T-helper 1 cell treated with Interleukin-12 subunit alpha and Interleukin-12 subunit beta and Interleukin-4 antibody, amounts not matched to agents 30 ng/mL and 1 ng/mL, for 36 hours (primary cell): ENCODE results near the gene IFITM2. TPM values are rescaled to one million over a fixed set of nuclear protein-coding genes. Genes with fewer than 3 reads are reported as not detected.
"Not testable (repeated sequence)": the region's sequence is repeated elsewhere in the genome, so short reads cannot be mapped to it uniquely, and the experiment has no call there.

ENCODE experiments used
- intact Hi-C: fragments of 100-400 bp; cut with micrococcal nuclease; formaldehyde crosslinking; loops from one replicate; pipeline ENCODE4 v1.15.1; 2024
- total RNA-seq: library from RNA; stranded (reverse); gene quantifications from 2 replicates; pipeline ENCODE4 v1.2.3, GENCODE V29; 2022

The IFITM2 gene
- total RNA-seq, 1 donor from 2014 or later: 1,339 TPM

DNA sequence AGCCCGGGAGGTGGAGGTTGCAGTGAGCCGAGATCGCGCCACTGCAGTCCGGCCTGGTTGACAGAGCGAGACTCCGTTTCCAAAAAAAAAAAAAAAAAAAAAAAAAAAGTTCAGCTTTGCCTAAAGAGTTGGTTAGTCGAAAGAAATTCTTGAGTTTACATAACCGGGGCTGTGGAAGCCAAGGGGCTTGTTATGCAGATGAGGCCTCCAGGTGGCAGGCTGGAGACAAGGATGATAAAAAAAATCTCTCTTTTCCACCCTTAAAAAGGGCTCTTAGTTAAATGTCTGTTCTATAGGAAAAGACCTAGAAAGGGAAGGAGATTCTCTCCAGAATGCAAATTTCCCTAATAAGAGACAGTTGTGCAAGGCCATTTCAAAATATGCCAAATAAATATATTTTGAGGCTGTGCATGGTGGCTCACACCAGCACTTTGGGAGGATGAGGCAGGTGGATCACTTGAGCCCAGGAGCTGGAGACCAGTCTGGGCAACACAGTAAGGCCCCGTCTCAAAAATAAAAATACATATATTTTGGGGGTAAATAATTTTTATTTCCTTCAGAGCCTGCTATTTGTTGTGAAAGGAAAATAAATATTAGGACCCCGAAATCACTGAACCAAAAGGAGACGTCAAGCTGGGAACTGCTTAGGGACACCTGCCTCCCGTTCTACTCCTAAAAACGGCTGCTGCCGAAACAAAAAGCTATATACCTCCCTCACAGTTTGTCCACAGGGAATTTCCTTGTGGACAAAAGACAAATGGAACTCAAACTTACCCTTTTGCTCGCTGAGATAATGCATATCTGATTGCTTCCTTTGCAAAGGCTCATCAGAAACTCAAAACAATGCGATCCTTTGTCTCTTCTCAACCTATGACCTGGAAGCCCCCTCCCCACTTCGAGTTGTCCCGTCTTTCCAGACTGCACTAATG is 2.4 kb upstream of the IFITM2 start:
- intact Hi-C loops: loop anchor here (1.0 to 2.0 kb wide), 3 partner anchors 57 to 102 kb away; no protein-coding TSS in a partner anchor

DNA sequence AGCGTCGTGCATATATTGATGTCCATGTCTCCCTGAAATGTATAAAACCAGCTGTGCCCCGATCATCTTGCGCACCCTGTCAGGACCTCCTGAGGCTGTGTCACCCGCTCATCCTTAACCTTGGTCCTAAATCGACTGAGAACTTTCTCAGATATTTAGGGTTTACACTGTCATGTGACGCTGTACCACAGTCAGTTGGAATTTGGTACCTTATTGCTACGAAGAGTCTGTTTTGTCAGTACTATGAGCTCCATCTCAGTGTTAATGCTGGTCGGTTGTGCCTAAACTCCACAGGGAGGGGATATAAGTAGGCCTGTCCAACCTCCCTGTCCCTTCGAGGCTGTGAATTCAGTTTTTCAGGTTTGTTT is 1.8 kb upstream of the IFITM2 start:
- intact Hi-C loops: loop anchor here (1.0 to 2.0 kb wide), 3 partner anchors 56 to 101 kb away; no protein-coding TSS in a partner anchor

DNA sequence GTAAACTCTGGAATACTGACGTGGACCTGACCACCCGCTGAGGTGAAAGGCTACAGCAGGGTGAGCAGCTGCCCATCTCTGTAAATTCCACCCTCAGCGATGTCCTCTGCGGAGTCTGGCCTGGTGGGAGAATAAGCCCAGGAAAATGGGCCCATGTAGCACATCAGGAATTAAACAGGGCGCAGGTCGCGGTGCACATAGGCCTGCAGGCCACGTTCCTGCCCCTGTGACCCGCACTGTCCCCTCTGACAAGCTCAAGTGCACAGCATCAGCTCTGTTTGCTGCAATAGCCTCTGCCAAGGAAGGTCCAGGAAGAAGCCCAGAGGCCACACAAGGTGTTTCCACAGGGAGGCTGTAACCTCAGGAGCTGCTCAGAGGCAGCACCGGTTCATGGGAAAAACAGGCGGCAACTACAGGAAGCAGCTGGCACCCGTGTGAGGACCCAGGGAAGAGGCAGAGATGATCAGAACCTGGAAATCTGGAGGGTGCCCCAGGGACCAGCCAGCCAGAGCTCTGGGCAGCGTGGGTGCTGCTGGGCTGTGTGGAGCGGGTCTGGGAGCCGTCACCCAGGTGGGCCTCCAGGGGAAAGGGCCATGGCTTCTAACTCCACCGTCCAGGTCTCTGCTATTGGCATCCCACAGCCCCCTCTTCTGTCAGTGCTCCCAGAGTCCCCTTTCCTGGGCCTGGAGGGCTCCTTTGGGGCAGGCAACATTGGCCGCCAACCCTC is 808 bp upstream of the IFITM2 start:
- intact Hi-C loops: loop anchor here (1.0 kb wide), 1 partner anchor 13 kb away; the partner anchor contains the start of gene IFITM3

DNA sequence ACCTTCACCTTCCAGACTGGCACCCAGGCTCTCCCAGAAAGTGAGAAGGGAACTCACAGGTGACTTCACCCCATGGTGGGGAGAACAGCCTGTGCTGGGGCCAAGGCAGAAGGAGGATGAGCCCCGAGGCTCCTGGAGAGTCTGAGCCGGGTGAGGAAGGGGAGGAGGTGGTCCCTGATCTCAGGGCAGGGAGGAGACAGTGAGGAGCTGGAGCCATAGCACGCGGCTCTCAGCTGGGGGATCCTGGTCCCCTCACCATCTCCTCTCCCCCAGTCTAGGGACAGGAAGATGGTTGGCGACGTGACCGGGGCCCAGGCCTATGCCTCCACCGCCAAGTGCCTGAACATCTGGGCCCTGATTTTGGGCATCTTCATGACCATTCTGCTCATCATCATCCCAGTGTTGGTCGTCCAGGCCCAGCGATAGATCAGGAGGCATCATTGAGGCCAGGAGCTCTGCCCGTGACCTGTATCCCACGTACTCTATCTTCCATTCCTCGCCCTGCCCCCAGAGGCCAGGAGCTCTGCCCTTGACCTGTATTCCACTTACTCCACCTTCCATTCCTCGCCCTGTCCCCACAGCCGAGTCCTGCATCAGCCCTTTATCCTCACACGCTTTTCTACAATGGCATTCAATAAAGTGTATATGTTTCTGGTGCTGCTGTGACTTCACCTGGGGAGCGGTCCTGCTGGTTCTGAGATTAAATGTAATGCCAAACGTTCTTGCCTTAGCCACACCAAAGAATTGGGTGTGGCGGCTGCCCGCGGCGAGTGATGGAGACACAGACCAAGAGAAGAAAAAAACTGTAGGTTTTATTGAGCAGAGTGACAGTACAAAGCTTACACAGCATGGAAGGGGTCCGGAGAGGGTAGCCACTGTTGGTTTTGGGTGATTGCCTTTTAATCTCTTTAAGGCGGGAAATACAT is 1.4 kb downstream of the IFITM2 start:
- intact Hi-C loops: loop anchor here (1.0 to 2.0 kb wide), 4 partner anchors 8 to 198 kb away; partner anchors contain the start of gene RNH1

DNA sequence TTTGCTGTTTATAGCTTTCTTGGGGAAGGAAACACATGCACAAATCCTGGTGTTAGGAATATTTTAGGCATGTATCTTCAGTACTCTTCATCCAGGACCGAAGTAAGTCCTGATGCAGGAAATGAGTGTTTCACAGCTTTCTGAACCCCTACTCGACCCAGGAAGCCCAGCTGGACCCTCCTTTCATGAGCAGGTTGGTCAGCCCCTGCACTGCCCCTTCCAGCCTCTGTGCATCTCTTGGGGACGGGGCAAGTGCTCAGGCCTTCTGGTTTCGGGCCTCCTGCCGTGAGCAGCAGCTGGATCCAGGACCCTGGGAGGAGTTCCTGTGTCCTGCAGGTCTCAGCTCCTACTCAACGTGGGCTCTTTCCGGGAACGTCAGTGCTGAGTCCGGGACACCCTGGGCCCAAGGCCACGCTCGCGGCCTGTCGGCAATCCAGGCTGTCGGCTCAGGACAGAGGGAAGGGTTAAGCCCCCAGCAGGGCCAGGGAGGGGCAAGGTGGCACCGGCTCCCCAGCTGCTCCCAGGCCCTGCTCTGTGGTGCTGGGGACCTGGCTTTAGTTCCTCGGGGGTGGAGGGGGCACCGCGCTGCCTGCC is 2.5 kb downstream of the IFITM2 start:
- intact Hi-C loops: loop anchor here (1.0 to 2.0 kb wide), 4 partner anchors 7 to 197 kb away; partner anchors contain the start of gene RNH1

DNA sequence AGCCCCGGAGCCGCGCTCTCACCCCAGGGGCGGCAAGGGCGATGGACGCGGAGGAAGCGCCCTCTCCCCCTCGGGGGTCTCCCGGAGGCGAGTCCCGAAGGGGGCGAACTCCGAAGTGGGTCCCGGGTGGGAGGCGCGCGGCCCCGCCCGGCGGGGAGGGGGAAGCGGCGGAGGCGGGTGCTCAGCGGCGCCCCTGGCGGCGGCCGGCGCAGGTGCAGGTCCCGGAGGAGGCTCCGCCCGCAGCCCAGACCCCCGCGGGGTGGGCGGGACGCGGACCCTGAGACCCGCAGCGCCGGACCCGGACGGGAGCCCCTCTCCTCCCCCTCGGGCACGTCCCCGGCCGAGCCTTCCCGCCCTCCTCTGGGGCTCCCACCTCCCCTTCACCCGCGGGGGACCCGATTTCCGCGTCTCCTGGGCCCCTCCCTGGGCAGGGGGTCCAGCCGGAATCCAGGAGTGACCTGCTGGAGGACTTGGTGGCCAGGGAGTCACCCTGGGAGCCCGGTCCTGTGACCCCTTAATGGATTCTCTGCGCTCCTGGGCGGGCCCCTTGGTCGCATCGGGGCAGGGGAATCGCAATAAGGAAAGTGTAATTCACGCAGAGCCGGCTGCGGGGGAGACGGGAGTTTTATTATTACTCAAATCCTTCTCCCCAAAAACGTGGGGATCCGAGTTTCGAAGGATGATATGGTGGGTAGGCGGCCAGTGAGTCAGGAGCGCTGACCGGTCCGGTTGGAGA is 3.6 kb downstream of the IFITM2 start:
- intact Hi-C loops: not testable (repeated sequence)

DNA sequence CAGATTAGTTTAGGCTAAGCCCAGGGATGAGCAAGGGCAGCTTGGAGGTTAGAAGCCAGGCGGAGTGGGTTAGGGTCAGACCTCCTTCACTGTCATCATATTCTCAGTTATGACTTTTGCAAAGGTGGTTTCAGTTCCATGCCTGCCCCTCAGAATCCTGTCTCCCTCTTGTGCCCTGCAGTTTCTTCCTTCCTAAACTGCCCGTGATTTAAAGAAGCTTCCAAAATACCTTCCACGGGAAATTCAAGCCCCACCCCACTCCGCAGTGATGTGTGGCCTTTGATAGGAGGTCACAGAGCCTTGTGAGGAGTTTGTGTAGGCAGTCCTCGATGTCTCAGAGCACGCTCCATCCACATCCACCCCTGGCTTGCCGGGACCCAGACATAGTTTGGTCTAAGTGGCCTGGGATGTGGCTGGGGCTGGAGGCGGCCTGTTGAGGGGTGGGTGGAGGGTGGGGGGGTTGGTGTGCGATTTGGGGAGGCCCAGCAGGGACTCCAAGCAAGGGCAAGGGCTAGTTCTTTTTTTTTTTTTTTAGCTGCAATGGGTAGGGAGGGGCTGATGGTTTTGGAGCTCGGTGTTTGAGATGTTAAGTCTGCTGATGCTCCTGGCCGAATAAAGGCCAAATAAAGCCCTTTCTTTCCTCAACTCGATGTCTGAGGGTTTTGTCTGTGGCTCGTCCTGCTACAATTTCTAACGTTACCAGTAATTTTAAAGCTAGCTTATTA is 4.6 kb downstream of the IFITM2 start:
- intact Hi-C loops: loop anchor here (1.0 to 2.0 kb wide), 5 partner anchors 23 to 485 kb away; partner anchors contain the start of gene PGGHG

DNA sequence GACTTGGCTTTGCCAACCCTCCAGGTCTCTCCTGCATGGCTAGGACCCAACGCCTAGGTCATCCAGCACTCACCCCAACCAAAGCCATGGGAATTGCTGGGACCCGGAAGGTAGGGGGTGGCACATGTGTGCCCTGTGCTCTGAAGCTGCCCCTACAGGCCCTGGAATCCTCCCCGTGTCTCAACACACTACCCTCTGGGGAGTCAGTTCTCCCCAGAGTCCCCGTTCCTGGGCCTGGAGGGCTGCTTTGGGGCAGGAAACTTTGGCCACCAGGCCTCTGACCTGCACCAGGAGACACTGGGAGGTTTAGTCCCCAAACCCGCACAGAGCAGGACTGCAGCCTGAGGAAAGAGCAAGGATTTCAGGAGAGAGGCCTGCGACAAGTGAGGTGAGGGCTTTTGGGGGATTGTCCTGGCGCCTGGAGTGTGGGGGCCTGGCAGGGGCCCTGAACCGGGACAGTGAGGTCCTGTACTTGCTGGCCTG is 5.7 kb downstream of the IFITM2 start:
- intact Hi-C loops: loop anchor here (1.0 to 2.0 kb wide), 6 partner anchors 25 to 483 kb away; partner anchors contain the start of genes BET1L, PGGHG and RIC8A

DNA sequence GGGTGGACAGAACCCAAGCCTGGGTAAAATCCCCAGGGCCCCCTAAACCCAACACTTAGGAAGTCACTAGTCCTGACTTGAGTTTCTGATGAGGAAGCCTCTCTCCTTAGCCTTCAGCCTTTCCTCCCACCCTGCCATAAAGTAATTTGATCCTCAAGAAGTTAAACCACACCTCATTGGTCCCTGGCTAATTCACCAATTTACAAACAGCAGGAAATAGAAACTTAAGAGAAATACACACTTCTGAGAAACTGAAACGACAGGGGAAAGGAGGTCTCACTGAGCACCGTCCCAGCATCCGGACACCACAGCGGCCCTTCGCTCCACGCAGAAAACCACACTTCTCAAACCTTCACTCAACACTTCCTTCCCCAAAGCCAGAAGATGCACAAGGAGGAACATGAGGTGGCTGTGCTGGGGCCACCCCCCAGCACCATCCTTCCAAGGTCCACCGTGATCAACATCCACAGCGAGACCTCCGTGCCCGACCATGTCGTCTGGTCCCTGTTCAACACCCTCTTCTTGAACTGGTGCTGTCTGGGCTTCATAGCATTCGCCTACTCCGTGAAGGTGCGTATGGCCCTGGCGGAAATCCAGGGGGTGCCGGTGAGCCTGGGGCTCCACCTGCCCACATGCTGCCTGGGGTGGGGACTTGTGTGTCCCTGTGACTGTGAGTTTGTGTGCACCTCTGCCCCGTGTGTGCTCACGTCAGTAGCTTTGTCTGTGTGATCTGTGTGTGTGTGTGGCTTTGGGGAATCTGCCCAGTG is 6.4 kb downstream of the IFITM2 start, which contains the start of gene IFITM1:
Gene IFITM1, plus strand, starts transcription at position 254 of the 767 bp plus-strand sequence. Its CDS starts 131 bp downstream, at position 385.
- intact Hi-C loops: loop anchor here (1.0 to 2.0 kb wide), 8 partner anchors 25 to 483 kb away; partner anchors contain the start of genes BET1L, PGGHG, RIC8A and SIGIRR

DNA sequence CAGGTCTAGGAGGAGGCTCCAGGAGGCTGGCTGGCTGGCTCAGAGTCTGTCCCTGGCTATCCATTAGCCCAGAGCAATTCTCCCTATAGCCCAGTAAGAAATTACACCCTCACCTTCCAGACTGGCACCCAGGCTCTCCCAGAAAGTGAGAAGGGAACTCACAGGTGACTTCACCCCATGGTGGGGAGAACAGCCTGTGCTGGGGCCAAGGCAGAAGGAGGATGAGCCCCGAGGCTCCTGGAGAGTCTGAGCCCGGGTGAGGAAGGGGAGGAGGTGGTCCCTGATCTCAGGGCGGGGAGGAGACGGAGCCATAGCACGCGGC is 6.9 kb downstream of the IFITM2 start:
- intact Hi-C loops: loop anchor here (1.0 to 2.0 kb wide), 2 partner anchors 45 to 100 kb away; partner anchors contain the start of gene SIGIRR

DNA sequence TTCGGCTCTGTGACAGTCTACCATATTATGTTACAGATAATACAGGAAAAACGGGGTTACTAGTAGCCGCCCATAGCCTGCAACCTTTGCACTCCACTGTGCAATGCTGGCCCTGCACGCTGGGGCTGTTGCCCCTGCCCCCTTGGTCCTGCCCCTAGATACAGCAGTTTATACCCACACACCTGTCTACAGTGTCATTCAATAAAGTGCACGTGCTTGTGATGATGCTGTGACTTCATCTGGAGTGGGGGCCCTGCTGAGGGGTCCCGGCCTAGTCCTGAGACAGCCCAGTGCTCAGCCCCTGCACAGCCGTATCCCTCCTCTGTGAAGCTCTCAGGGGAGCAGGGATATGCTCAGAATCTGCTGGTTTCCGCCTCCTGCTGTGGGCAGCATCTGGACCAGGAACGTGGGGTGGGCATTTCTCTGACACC is 7.5 kb downstream of the IFITM2 start:
- intact Hi-C loops: loop anchor here (2.0 kb wide), 1 partner anchor 100 kb away; the partner anchor contains the start of gene SIGIRR

DNA sequence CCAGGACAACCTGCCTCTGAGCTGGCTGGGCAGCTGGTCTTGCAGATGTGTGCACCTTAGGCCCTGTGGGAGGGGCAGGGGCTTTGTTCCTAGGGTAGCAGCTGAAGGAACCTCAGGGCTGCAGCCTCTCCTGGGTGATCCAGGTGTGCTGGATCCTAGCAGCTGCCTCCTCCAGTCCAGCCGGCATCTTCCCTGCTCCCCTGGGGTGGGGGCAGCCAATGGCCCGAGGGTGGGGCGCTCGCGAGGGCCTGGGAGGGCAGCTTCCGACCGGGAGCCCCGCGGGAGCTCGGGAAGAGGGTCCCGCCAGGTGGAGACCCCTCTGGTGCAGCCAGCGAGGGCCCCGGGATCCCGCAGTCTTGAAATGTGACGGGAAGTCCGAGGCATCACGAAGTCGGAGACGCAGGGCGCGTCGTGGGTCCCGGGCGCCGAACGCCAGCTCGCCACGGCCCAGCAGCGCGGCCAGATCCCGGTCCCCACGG is 7.9 kb downstream of the IFITM2 start:
- intact Hi-C loops: loop anchor here (2.0 kb wide), 1 partner anchor 99 kb away; the partner anchor contains the start of gene SIGIRR

DNA sequence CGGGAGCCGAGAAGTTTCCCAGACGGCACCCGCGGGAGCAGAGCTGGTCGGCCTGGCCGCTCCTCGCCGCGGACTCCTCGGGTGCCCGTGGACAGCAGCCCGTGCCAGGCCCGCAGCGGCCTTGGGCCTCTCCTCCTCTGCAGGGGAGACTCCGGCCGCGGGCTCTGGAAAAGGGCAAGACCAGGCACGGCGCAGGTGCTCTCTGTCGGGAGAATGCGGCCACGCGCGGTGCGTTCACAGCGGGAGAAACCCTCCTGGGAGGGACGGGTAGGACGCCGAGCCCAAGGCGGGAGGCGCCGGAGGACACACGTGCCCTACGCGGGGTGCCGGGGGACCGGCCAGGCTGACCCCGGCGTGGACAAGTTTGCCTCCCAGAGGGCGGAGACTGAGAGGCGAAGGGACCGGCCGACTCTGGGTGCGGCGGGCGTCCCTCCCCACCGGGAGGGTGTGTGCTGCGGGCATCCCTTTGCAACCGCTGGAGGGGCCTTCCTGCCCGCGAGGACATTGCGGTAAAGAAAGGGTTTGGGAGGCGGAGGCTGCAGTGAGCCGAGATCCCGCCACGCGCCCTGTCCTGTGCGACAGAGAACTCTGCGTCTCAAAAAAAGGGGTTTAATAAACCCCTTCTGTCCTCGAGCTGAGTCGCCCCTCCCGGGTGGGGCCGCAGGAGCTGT is 8.6 kb downstream of the IFITM2 start:
- intact Hi-C loops: no loop called here

DNA sequence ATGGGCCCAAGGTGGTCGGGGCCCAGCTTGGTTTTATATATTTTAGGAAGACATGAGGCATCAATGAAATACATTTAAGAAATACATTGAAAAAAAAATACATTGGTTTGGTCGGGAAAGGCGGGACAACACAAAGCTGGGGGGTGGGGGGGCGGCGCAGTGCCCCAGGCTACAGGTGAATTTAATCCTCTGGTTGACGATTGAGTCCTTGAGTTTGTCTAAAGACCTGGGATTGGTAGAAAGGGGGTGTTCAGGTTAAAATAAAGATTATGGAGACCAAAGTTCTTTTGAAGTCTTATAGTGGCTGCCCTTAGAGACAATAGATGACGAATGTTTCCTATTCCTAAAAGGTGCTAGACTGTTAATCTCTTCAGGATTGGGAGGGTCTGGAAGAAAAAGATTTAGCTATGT is 9.3 kb downstream of the IFITM2 start:
- intact Hi-C loops: loop anchor here (1.0 kb wide), 1 partner anchor 8 kb away; no protein-coding TSS in a partner anchor

DNA sequence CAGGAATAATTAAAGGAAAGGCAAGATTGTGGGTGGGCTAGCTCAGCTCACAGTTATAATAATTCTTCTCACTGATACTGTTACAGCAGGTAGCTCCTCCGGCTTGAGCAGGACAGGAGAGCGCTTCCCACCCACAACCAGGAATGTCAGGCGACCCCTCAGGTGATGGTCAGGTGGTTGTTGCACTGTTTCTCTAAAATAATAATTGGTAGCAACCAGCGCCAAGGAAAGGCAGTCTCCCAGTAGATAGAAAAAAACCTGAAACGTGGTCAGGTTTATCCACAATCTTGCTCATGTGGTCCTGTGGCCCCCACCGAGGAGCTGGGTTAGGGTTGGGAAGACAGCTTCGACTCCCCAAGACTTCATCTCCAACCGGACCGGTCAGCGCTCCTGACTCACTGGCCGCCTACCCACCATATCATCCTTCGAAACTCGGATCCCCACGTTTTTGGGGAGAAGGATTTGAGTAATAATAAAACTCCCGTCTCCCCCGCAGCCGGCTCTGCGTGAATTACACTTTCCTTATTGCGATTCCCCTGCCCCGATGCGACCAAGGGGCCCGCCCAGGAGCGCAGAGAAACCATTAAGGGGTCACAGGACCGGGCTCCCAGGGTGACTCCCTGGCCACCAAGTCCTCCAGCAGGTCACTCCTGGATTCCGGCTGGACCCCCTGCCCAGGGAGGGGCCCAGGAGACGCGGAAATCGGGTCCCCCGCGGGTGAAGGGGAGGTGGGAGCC is 10.2 kb downstream of the IFITM2 start:
- intact Hi-C loops: loop anchor here (1.0 kb wide), 1 partner anchor 9 kb away; no protein-coding TSS in a partner anchor
